ENCODE measurements around the gene SYF2.
"Not testable (repeated sequence)": the region's sequence is repeated elsewhere in the genome, so short reads cannot be mapped to it uniquely, and the experiment has no call there.

DNA sequence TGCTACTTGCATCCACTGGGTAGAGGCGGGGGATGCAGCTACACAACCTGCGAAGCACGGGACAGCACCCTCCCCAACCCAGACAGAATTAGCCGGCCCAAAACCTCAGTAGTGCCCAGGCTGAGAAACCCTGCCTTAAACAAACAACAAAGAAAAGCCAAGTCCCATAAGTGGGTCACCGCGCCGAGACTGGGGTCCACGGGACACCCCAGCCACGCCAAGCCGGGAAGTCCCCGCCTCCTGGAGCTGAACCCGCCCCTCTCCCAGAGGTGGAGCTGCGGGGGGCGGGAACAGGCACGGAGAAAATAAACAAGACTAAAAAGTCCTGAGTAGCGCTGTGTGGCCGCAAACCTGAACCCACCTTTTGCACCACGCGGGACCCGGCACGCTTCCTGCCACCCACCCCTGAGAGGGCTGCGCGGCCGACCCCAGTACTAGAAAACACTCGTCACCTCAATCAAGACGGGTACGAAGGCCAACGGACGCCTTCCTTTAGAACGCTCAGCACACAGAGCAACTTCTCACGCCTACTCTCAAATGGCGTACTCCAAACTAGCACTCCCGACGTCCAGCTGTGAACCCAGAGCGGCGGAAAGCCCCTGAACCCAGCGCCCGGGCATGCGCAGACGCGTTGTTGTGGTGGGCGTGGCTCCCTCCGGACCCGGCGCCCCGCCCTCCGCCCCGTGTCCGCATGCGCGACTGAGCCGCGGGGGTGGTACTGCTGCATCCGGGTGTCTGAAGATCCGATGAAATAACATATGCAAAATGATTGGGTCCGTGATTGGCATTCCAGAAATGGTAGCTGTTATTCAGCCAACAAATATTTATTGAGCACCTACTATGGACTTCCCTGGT lies 35.2 kb upstream of the SYF2 start:
- TF ChIP-seq CTCF (IDR thresholded peaks at IDR 0.05; ENCODE audit: low read depth, low read length, poor library complexity, severe bottlenecking); EZH2phosphoT487 (IDR thresholded peaks at IDR 0.05; ENCODE audit: borderline replicate concordance, low read length): not testable (repeated sequence)
